GM12874 (cell line): ENCODE data around the gene NAA25.

ENCODE experiments used
- TF ChIP-seq, protein P1 (sequence below): IDR thresholded peaks from 2 replicates; pipeline ENCODE4 v1.5.1; 2011; ENCODE audit warnings: low read depth, mild to moderate bottlenecking, control low read depth, low read length, moderate library complexity; ENCODE audit not compliant: insufficient read depth

Gene NAA25

GRCh38 chr12:111981987-111982386 lies 126.6 kb downstream of the NAA25 start:
- TF ChIP-seq, protein P1, sequence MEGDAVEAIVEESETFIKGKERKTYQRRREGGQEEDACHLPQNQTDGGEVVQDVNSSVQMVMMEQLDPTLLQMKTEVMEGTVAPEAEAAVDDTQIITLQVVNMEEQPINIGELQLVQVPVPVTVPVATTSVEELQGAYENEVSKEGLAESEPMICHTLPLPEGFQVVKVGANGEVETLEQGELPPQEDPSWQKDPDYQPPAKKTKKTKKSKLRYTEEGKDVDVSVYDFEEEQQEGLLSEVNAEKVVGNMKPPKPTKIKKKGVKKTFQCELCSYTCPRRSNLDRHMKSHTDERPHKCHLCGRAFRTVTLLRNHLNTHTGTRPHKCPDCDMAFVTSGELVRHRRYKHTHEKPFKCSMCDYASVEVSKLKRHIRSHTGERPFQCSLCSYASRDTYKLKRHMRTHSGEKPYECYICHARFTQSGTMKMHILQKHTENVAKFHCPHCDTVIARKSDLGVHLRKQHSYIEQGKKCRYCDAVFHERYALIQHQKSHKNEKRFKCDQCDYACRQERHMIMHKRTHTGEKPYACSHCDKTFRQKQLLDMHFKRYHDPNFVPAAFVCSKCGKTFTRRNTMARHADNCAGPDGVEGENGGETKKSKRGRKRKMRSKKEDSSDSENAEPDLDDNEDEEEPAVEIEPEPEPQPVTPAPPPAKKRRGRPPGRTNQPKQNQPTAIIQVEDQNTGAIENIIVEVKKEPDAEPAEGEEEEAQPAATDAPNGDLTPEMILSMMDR, result no peak

- TF ChIP-seq, protein P1, result no peak
Measured at GRCh38 chr12:111980598-111980997, 128.0 kb downstream of the NAA25 start.

DNA sequence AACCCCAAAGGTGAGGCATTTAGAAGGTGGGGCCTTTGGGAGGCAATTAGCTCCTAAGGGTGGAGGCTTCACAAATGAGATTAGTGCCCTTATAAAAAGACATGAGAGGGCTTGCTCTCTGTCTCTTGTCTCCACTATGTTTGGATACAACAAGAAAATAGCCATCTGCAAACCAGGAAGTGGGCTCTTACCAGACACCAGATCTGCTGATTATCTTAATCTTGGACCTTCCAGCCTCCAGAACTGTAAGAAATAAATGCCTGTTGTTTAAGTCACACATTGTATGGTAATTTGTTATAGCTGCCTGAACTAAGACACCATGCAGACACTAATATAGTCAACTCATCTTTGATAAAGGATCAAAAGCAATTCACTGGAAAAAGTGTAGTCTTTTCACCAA lies 130.0 kb downstream of the NAA25 start:
- TF ChIP-seq, protein P1, result no peak

- TF ChIP-seq, protein P1, result no peak
Measured at GRCh38 chr12:111976860-111977259, 131.7 kb downstream of the NAA25 start.
